H1 (cell line): ENCODE measurements around the gene TRAPPC12.

Source experiments
- CHD7 ChIP-seq: fragments of 300-600 bp; sonication (generic); IDR thresholded peaks from 2 replicates; pipeline ENCODE4 v1.7.1; 2012; ENCODE audit warnings: low read length, moderate library complexity, mild to moderate bottlenecking, inconsistent platforms; ENCODE audit not compliant: insufficient replicate concordance
- CREB1 ChIP-seq: IDR thresholded peaks from 2 replicates; pipeline ENCODE4 v1.6.1; 2012; ENCODE audit warnings: inconsistent platforms
- CTCF ChIP-seq, 3 experiments: IDR thresholded peaks; 1 replicate in 2 of 3; 2 replicates in 1 of 3; pipeline versions ENCODE4 v1.5.1 to v1.6.1; 2011; ENCODE audit warnings: low read length in 3 of 3, mild to moderate bottlenecking in 3 of 3, inconsistent platforms in 2 of 3, low read depth in 1 of 3, moderate library complexity in 1 of 3; ENCODE audit not compliant: insufficient read depth in 1 of 3; ENCODE audit errors: control extremely low read depth in 1 of 3
- FOSL1 ChIP-seq: IDR thresholded peaks from 2 replicates; pipeline ENCODE4 v1.6.1; 2011; ENCODE audit warnings: mild to moderate bottlenecking, low read depth, low read length, moderate library complexity; ENCODE audit not compliant: insufficient read depth
- MAX ChIP-seq: IDR thresholded peaks from 2 replicates; pipeline ENCODE4 v1.6.1; 2012; ENCODE audit warnings: inconsistent platforms
- POLR2A ChIP-seq, 2 experiments: IDR thresholded peaks; 1 replicate in 1 of 2; 2 replicates in 1 of 2; pipeline ENCODE4 v1.6.1; 2011; ENCODE audit warnings: low read depth in 2 of 2, low read length in 2 of 2, mild to moderate bottlenecking in 2 of 2; ENCODE audit errors: control extremely low read depth in 1 of 2
- POLR2AphosphoS5 ChIP-seq: IDR thresholded peaks from 2 replicates; pipeline ENCODE4 v1.6.1; 2011; ENCODE audit warnings: low read depth, low read length
- RAD21 ChIP-seq, 2 experiments: IDR thresholded peaks in 1 of 2; conservative IDR thresholded peaks in 1 of 2; 2 replicates each; pipeline ENCODE4 v1.6.1; 2011; ENCODE audit warnings: low read depth in 2 of 2, low read length in 2 of 2, improper control_type of control experiment in 1 of 2, inconsistent platforms in 1 of 2, mild to moderate bottlenecking in 1 of 2, moderate library complexity in 1 of 2
- RFX5 ChIP-seq: IDR thresholded peaks from 2 replicates; pipeline ENCODE4 v1.6.1; 2011; ENCODE audit warnings: low read depth, low read length, improper control_type of control experiment, borderline replicate concordance
- USF2 ChIP-seq: IDR thresholded peaks from 2 replicates; pipeline ENCODE4 v1.6.1; 2011; ENCODE audit warnings: low read length, improper control_type of control experiment

- TF ChIP-seq FOSL1 (no peak), CTCF (IDR thresholded peaks at IDR 0.05; ENCODE audit: control extremely low read depth in 1 of 3, insufficient read depth in 1 of 3, low read depth in 1 of 3, low read length in 3 of 3) (no peak), RFX5 (no peak), POLR2A (IDR thresholded peaks at IDR 0.05; ENCODE audit: control extremely low read depth in 1 of 2, low read depth in 2 of 2, low read length in 2 of 2) (no peak), CREB1 (no peak), CHD7 (no peak), POLR2AphosphoS5 (no peak), RAD21 (IDR thresholded peaks at IDR 0.05 in 1 of 2, conservative IDR thresholded peaks at IDR 0.05 in 1 of 2; ENCODE audit: low read depth in 2 of 2, low read length in 2 of 2) (no peak), USF2 (no peak), MAX (no peak)
Observed at GRCh38 chr2:3483986-3484960, 104.8 kb downstream of the TRAPPC12 start.
